KMS-11 (cell line): ENCODE measurements around the gene F8.
"Not testable (repeated sequence)": the region's sequence is repeated elsewhere in the genome, so short reads cannot be mapped to it uniquely, and the experiment has no call there.

Experiments used
- H2AFZ ChIP-seq: fragments of 200-600 bp; sonication (generic); 2 replicates; pipeline ENCODE4 v1.6.1; 2016; ENCODE audit warnings: antibody characterized with exemption, mixed run types, low read depth
- H3K27ac ChIP-seq: fragments of 200-600 bp; sonication (generic); 2 replicates; pipeline ENCODE4 v1.6.1; 2016; ENCODE audit warnings: mild to moderate bottlenecking, mixed run types
- H3K27me3 ChIP-seq: fragments of 200-600 bp; sonication (generic); 2 replicates; pipeline ENCODE4 v1.6.1; 2017; ENCODE audit warnings: mild to moderate bottlenecking, low read depth, mixed run types, moderate library complexity; ENCODE audit not compliant: insufficient read depth
- H3K36me3 ChIP-seq: fragments of 200-600 bp; sonication (generic); 2 replicates; pipeline ENCODE4 v1.6.1; 2017; ENCODE audit warnings: mild to moderate bottlenecking, mixed run types; ENCODE audit not compliant: insufficient read depth
- H3K4me1 ChIP-seq: fragments of 200-600 bp; sonication (generic); 2 replicates; pipeline ENCODE4 v1.6.1; 2016; ENCODE audit warnings: mild to moderate bottlenecking, low read depth, mixed run types; ENCODE audit not compliant: poor library complexity, severe bottlenecking
- H3K4me2 ChIP-seq: fragments of 200-600 bp; sonication (generic); 2 replicates; pipeline ENCODE4 v1.7.0; 2016; ENCODE audit warnings: mild to moderate bottlenecking, mixed run types
- H3K4me3 ChIP-seq: fragments of 200-600 bp; sonication (generic); IDR thresholded peaks from 2 replicates; pipeline ENCODE4 v1.6.1; 2017; ENCODE audit warnings: low read depth, low read length, mixed read lengths; ENCODE audit not compliant: insufficient read depth
- H3K79me2 ChIP-seq: fragments of 200-600 bp; sonication (generic); 2 replicates; pipeline ENCODE4 v1.6.1; 2016; ENCODE audit warnings: low read depth, mixed run types; ENCODE audit not compliant: insufficient read depth
- H3K9ac ChIP-seq: fragments of 200-600 bp; sonication (generic); 2 replicates; pipeline ENCODE4 v1.6.1; 2016; ENCODE audit warnings: mild to moderate bottlenecking, mixed run types
- H4K20me1 ChIP-seq: fragments of 200-600 bp; sonication (generic); 2 replicates; pipeline ENCODE4 v1.6.1; 2016; ENCODE audit warnings: mild to moderate bottlenecking, mixed run types; ENCODE audit not compliant: insufficient read depth
- TF ChIP-seq, protein P1 (sequence below): fragments of 200-600 bp; sonication (generic); conservative IDR thresholded peaks from 2 replicates; pipeline ENCODE4 v1.6.1; 2017; ENCODE audit warnings: low read depth, mild to moderate bottlenecking, antibody characterized with exemption, low read length, moderate library complexity, mixed read lengths

The F8 gene

DNA sequence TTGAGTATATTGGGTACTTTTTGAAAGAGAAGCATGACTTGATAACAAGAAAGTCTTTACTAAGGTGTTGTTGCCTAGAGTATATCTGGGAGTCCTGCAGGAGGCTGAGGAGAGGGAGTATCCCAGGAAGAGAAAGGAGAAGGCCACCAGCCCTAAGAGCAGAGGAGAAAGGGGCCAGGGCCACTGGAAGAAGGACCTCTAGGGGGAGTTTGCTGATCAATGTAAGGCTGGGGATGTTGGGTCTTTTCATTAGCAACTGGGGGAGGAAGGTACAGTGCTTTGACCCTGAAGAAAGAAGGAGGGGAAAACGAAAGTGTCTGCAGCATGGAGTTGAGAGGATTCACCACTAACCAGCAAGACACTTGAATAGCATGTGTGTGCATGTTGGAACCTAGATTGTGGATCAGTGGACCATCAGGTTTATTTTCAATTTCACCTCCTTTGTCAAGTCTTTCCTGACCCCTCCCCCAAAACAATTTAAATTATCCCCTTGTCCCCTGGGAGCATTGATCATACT, 192.5 kb downstream of the F8 start:
- Histone ChIP-seq H3K4me2 (no peak overlapping the region), H2AFZ (no peak overlapping the region), H3K79me2 (no peaks in the 10 kb centered on the region), H3K4me1 (peaks cover 6% of the 10 kb centered on the region), H3K27ac (no peak overlapping the region), H4K20me1 (no peaks in the 10 kb centered on the region), H3K9ac (no peak overlapping the region), H3K4me3 (no peak overlapping the region), H3K27me3 (no peaks in the 10 kb centered on the region), H3K36me3 (no peaks in the 10 kb centered on the region)
- TF ChIP-seq, protein P1, sequence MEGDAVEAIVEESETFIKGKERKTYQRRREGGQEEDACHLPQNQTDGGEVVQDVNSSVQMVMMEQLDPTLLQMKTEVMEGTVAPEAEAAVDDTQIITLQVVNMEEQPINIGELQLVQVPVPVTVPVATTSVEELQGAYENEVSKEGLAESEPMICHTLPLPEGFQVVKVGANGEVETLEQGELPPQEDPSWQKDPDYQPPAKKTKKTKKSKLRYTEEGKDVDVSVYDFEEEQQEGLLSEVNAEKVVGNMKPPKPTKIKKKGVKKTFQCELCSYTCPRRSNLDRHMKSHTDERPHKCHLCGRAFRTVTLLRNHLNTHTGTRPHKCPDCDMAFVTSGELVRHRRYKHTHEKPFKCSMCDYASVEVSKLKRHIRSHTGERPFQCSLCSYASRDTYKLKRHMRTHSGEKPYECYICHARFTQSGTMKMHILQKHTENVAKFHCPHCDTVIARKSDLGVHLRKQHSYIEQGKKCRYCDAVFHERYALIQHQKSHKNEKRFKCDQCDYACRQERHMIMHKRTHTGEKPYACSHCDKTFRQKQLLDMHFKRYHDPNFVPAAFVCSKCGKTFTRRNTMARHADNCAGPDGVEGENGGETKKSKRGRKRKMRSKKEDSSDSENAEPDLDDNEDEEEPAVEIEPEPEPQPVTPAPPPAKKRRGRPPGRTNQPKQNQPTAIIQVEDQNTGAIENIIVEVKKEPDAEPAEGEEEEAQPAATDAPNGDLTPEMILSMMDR = no peak

DNA sequence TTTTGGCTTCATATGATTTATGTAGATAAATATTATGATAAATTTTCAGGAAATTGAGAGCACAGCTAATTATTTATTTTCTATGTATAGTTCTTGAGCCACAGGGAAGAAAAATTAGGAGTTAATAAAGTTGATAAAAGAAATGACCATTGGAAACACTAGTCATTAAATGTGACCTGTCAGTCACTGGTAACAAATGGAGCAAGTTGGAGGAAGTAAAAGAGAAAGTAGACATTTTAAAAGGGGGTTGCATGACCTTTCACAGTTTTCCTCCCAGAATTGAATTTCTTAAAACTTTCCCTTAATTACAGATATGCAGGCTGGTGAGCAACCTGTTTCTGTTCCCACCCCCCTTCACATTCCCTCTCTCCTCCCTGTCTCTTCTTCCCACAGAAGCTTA, 193.4 kb downstream of the F8 start:
- no peaks in the 10 kb centered on the region for H3K79me2 ChIP-seq
- no peak overlapping the region for H3K9ac ChIP-seq
- peaks cover 6% of the 10 kb centered on the region for H3K4me1 ChIP-seq
- no peaks in the 10 kb centered on the region for H3K27me3 ChIP-seq
- H2AFZ ChIP-seq = no peak overlapping the region
- no peak overlapping the region for H3K4me3 ChIP-seq
- no peak overlapping the region for H3K4me2 ChIP-seq
- H3K27ac ChIP-seq = no peak overlapping the region
- H3K36me3 ChIP-seq = no peaks in the 10 kb centered on the region
- H4K20me1 ChIP-seq = no peaks in the 10 kb centered on the region
- TF ChIP-seq, protein P1 = no peak

DNA sequence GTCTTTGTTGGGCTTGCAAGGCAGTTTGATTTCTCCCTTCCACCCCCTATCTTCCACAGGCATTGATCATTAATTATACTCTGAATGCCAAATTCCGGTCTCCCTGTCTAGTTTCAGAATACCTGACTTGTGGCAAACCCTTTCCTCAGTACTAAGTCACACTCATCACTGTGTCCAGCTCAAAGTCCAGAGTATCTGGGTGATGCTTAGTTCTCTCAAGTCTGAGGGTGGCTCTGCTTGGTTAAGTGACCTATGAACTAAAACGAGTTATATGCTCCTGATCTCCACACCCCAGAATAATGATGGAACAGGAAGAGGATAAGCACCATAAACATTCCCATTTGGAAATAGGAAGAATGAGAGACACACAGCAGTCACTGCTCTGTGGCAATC, 194.5 kb downstream of the F8 start:
- H3K4me2 ChIP-seq = no peak overlapping the region
- H3K27ac ChIP-seq = no peak overlapping the region
- H3K27me3 ChIP-seq = no peaks in the 10 kb centered on the region
- no peak overlapping the region for H3K9ac ChIP-seq
- H3K36me3 ChIP-seq = no peaks in the 10 kb centered on the region
- H3K79me2 ChIP-seq = no peaks in the 10 kb centered on the region
- H3K4me3 ChIP-seq = no peak overlapping the region
- no peaks in the 10 kb centered on the region for H4K20me1 ChIP-seq
- H2AFZ ChIP-seq = peak overlapping the region; percentile 29; the same call in 1 of the 2 replicates
- H3K4me1 ChIP-seq = peaks cover 6% of the 10 kb centered on the region
- TF ChIP-seq, protein P1 = no peak

DNA sequence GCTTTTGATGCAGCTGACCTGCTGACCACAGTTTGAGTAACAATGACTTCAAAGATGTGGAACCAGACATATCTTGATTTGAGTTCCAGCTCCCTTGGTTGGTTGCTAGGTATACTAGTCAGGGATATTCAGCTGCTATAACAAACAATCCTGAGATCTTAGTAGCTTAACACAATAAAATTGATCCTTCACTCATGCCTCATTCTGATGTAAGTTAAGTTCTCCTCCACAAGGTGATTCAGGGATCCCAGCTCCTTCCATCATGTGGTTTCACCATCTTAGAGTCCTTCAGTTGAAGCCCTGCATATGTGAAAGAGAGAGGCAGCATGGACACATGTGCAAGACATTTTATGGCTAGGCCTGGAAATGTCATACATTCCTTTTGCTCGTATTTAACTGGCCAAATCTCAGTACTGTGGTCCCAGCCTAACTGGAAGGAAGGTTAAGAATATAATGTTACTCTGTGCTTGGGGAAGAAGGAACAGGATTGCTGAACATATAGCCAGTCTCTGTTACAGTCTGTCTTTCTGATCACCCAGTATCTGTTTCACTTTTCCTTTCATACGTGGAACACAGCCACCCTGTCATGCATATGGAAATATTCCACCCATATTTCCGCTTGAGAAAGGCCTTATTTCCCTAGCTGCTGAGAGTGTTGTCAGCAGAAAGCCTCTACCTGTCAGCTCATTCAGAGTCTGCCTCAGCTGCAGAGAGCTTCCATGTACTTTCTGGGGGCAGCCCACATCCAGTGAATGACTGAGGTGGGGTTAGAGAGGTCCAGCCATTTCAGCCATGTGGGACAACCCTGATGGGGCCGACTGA, 195.1 kb downstream of the F8 start:
- Histone ChIP-seq H3K79me2 (no peaks in the 10 kb centered on the region), H3K4me2 (no peak overlapping the region; the same call in 1 of the 2 replicates), H3K4me1 (peaks cover 6% of the 10 kb centered on the region), H2AFZ (peak overlapping the region; percentile 29; the same call in 1 of the 2 replicates), H3K4me3 (no peak overlapping the region), H3K36me3 (no peaks in the 10 kb centered on the region), H3K27me3 (no peaks in the 10 kb centered on the region), H3K9ac (no peak overlapping the region), H3K27ac (no peak overlapping the region), H4K20me1 (no peaks in the 10 kb centered on the region)
- TF ChIP-seq, protein P1 = no peak

DNA sequence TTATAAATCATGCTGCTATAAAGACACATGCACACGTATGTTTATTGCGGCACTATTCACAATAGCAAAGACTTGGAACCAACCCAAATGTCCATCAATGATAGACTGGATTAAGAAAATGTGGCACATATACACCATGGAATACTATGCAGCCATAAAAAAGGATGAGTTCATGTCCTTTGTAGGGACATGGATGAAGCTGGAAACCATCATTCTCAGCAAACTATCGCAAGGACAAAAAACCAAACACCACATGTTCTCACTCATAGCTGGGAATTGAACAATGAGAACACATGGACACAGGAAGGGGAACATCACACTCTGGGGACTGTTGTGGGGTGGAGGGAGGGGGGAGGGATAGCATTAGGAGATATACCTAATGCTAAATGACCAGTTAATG, 196.9 kb downstream of the F8 start:
- H3K79me2 ChIP-seq, H4K20me1 ChIP-seq, H3K36me3 ChIP-seq, H3K4me2 ChIP-seq, H2AFZ ChIP-seq, H3K27me3 ChIP-seq, H3K27ac ChIP-seq, H3K4me3 ChIP-seq, H3K4me1 ChIP-seq, H3K9ac ChIP-seq: not testable (repeated sequence)
